K562 (cell line): ENCODE results near the gene REEP2. TPM values are rescaled to one million over a fixed set of nuclear protein-coding genes. Genes with fewer than 3 reads are reported as not detected.

Source experiments
- AFF1 ChIP-seq, 2 experiments: fragments of 450-650 bp; IDR thresholded peaks; 2 replicates each; pipeline ENCODE4 v1.6.1; 2018; ENCODE audit warnings: mild to moderate bottlenecking in 2 of 2, low read depth in 1 of 2; ENCODE audit not compliant: partially characterized antibody in 2 of 2
- CBX3 ChIP-seq, 2 experiments: IDR thresholded peaks; 1 replicate in 1 of 2; 2 replicates in 1 of 2; pipeline ENCODE4 v1.6.1; 2012; ENCODE audit warnings: inconsistent platforms in 2 of 2, low read length in 2 of 2, borderline replicate concordance in 1 of 2, control low read depth in 1 of 2
- ETV1 ChIP-seq: fragments of 450-650 bp; conservative IDR thresholded peaks from 2 replicates; pipeline ENCODE4 v1.6.1; 2016; ENCODE audit warnings: missing genetic modification characterization, control low read depth, low read depth, missing compliant biosample characterization
- MYC ChIP-seq, 2 experiments: fragments of 250-450 bp in 1 of 2; sonication (Bioruptor Pico) in 1 of 2; IDR thresholded peaks; 2 replicates each; pipeline versions ENCODE4 v1.5.1 to v1.6.1; 2012 to 2021; ENCODE audit warnings: low read depth in 2 of 2, borderline replicate concordance in 1 of 2, improper control_type of control experiment in 1 of 2, low read length in 1 of 2, mild to moderate bottlenecking in 1 of 2, moderate library complexity in 1 of 2
- RAD51 ChIP-seq: fragments of 450-650 bp; IDR thresholded peaks from 2 replicates; pipeline ENCODE4 v1.7.1; 2016; ENCODE audit warnings: low read depth, mild to moderate bottlenecking, borderline replicate concordance
- RBM14 ChIP-seq: fragments of 200-400 bp; formaldehyde crosslinking; IDR thresholded peaks from 2 replicates; pipeline ENCODE4 v1.6.1; 2018; ENCODE audit warnings: low read depth, mild to moderate bottlenecking, low read length, moderate library complexity, borderline replicate concordance; ENCODE audit not compliant: insufficient read depth
- ZNF639 ChIP-seq, 2 experiments: fragments of 200-800 bp in 1 of 2; sonication (Bioruptor generic) in 1 of 2; sonication (generic) in 1 of 2; formaldehyde crosslinking in 1 of 2; IDR thresholded peaks in 1 of 2; conservative IDR thresholded peaks in 1 of 2; 2 replicates each; pipeline versions ENCODE4 v1.5.0 to v1.6.1; 2016 to 2020; ENCODE audit warnings: missing compliant biosample characterization in 1 of 2, missing genetic modification characterization in 1 of 2, missing genetic modification reagents in 1 of 2
- polyA plus RNA-seq, 8 experiments: library from polyadenylated mRNA; depleted of rRNA in 4 of 8; stranded (reverse) in 5 of 8; unstranded in 3 of 8; fragments of >200 nt; fragmentation: Nextera tagmentation in 2 of 8; fragmentation: Illumina TruSeq in 1 of 8; extraction: Ambion mirVana in 2 of 8; extraction: Trizol in 1 of 8; gene quantifications; 2 replicates each; pipeline versions ENCODE4 v1.2.1 to v1.2.3, GENCODE V29; 2011 to 2014; ENCODE audit warnings: inconsistent platforms in 1 of 8, missing spikeins in 1 of 8
- total RNA-seq, 7 experiments: library from RNA; depleted of rRNA in 6 of 7; stranded (reverse); fragments of >200 nt in 6 of 7; fragmentation: Illumina TruSeq in 2 of 7; extraction: Trizol in 2 of 7; gene quantifications; 2 replicates each; pipeline versions ENCODE4 v1.2.1 to v1.2.3, GENCODE V29; 2011 to 2021; ENCODE audit warnings: low replicate concordance in 1 of 7
- TF ChIP-seq, protein P1 (sequence below): IDR thresholded peaks from 2 replicates; pipeline ENCODE4 v1.6.1; 2011; ENCODE audit warnings: borderline replicate concordance, low read depth, mild to moderate bottlenecking, moderate library complexity, low read length; ENCODE audit not compliant: insufficient read depth, poor library complexity, severe bottlenecking
- TF ChIP-seq, protein P2 (sequence below): sonication (generic); formaldehyde crosslinking; IDR thresholded peaks from 2 replicates; pipeline ENCODE4 v1.9.0; 2022; ENCODE audit warnings: mild to moderate bottlenecking, missing genetic modification reagents
- TF ChIP-seq, protein P3 (sequence below): fragments of 200-800 bp; sonication (Bioruptor generic); IDR thresholded peaks from 2 replicates; pipeline ENCODE4 v1.6.1; 2017; ENCODE audit warnings: missing genetic modification characterization, missing compliant biosample characterization

The REEP2 gene
- total and polyA plus RNA-seq, 9 of the 15 experiments (the other 6 are each of a cell fraction or from before 2014, with no cell fraction given): 0.03 to 1.1 (median 0.12) TPM; not detected in 1

GRCh38 chr5:138464388-138465260 lies 25.8 kb downstream of the REEP2 start (continued):
- TF ChIP-seq AFF1 (IDR thresholded peaks at IDR 0.05; ENCODE audit: low read depth in 1 of 2, partially characterized antibody in 2 of 2): peak; percentile 17 to 77
- no peak for TF ChIP-seq CBX3 (IDR thresholded peaks at IDR 0.05; ENCODE audit: borderline replicate concordance in 1 of 2, low read length in 2 of 2)
- no peak for TF ChIP-seq RBM14
- TF ChIP-seq, protein P1, sequence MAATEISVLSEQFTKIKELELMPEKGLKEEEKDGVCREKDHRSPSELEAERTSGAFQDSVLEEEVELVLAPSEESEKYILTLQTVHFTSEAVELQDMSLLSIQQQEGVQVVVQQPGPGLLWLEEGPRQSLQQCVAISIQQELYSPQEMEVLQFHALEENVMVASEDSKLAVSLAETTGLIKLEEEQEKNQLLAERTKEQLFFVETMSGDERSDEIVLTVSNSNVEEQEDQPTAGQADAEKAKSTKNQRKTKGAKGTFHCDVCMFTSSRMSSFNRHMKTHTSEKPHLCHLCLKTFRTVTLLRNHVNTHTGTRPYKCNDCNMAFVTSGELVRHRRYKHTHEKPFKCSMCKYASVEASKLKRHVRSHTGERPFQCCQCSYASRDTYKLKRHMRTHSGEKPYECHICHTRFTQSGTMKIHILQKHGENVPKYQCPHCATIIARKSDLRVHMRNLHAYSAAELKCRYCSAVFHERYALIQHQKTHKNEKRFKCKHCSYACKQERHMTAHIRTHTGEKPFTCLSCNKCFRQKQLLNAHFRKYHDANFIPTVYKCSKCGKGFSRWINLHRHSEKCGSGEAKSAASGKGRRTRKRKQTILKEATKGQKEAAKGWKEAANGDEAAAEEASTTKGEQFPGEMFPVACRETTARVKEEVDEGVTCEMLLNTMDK: peak; percentile 55
- TF ChIP-seq, protein P2, sequence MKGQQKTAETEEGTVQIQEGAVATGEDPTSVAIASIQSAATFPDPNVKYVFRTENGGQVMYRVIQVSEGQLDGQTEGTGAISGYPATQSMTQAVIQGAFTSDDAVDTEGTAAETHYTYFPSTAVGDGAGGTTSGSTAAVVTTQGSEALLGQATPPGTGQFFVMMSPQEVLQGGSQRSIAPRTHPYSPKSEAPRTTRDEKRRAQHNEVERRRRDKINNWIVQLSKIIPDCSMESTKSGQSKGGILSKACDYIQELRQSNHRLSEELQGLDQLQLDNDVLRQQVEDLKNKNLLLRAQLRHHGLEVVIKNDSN (CRISPR knock-in tag): peak; percentile 63; the same call in 1 of the 2 replicates
- peak; percentile 67 for TF ChIP-seq MYC (IDR thresholded peaks at IDR 0.05; ENCODE audit: low read depth, low read length)
- peak; percentile 82; the same call in 1 of the 2 replicates for TF ChIP-seq MYC (CRISPR knock-in tag; IDR thresholded peaks at IDR 0.05; ENCODE audit: borderline replicate concordance, low read depth)
- peak; percentile 80 for TF ChIP-seq ETV1 (tag)
- no peak for TF ChIP-seq RAD51
- TF ChIP-seq, protein P3, sequence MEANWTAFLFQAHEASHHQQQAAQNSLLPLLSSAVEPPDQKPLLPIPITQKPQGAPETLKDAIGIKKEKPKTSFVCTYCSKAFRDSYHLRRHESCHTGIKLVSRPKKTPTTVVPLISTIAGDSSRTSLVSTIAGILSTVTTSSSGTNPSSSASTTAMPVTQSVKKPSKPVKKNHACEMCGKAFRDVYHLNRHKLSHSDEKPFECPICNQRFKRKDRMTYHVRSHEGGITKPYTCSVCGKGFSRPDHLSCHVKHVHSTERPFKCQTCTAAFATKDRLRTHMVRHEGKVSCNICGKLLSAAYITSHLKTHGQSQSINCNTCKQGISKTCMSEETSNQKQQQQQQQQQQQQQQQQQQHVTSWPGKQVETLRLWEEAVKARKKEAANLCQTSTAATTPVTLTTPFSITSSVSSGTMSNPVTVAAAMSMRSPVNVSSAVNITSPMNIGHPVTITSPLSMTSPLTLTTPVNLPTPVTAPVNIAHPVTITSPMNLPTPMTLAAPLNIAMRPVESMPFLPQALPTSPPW (CRISPR knock-in tag): peak; percentile 99
- TF ChIP-seq ZNF639 (CRISPR knock-in tag; conservative IDR thresholded peaks at IDR 0.05 in 1 of 2, IDR thresholded peaks at IDR 0.05 in 1 of 2): peak in 1 of 2 experiments; percentile 90; a peak in 2 of 4 replicates
